Measurements from ENCODE around the gene MAIP1.

The MAIP1 gene

GRCh38 chr2:199928626-199929025 lies 26.8 kb upstream of the MAIP1 start:
- Histone ChIP-seq H3K36me3 (replicated peaks) (peaks cover 49% of the 10 kb centered on the region), H3K4me3 (no peak overlapping the region), H3K4me1 (peaks cover 20% of the 10 kb centered on the region), H3K9me3 (no peaks in the 10 kb centered on the region), H3K27me3 (ENCODE audit: low read depth) (no peaks in the 10 kb centered on the region)
- in situ Hi-C loops (cut with MboI; ENCODE audit: low sequenced_read_pairs) = no loop called here
- peak in 1 of 2 experiments; percentile 24 for DNase-seq (ENCODE audit: low spot score in 2 of 2)

GRCh38 chr2:199929262-199929661 lies 26.1 kb upstream of the MAIP1 start:
- no peak for DNase-seq (ENCODE audit: low spot score in 2 of 2)
- H3K4me3 ChIP-seq = no peak overlapping the region
- H3K36me3 ChIP-seq (replicated peaks) = peaks cover 55% of the 10 kb centered on the region
- in situ Hi-C loops (cut with MboI; ENCODE audit: low sequenced_read_pairs) = no loop called here
- peaks cover 17% of the 10 kb centered on the region for H3K4me1 ChIP-seq
- no peaks in the 10 kb centered on the region for H3K27me3 ChIP-seq (ENCODE audit: low read depth)
- H3K9me3 ChIP-seq = no peaks in the 10 kb centered on the region

GRCh38 chr2:199932312-199932855 lies 23.0 kb upstream of the MAIP1 start:
- H3K4me1 ChIP-seq = peaks cover 17% of the 10 kb centered on the region
- H3K9me3 ChIP-seq = no peaks in the 10 kb centered on the region
- peaks cover 50% of the 10 kb centered on the region for H3K36me3 ChIP-seq (replicated peaks)
- in situ Hi-C loops (cut with MboI; ENCODE audit: low sequenced_read_pairs) = no loop called here
- no peak for DNase-seq (ENCODE audit: low spot score in 2 of 2)
- no peak overlapping the region for H3K4me3 ChIP-seq
- no peaks in the 10 kb centered on the region for H3K27me3 ChIP-seq (ENCODE audit: low read depth)

- Histone ChIP-seq H3K36me3 (replicated peaks) (peaks cover 53% of the 10 kb centered on the region), H3K4me3 (no peak overlapping the region), H3K9me3 (no peaks in the 10 kb centered on the region), H3K4me1 (peaks cover 7% of the 10 kb centered on the region), H3K27me3 (ENCODE audit: low read depth) (no peaks in the 10 kb centered on the region)
- in situ Hi-C loops (cut with MboI; ENCODE audit: low sequenced_read_pairs) = no loop called here
- no peak for DNase-seq (ENCODE audit: low spot score in 2 of 2)
These were observed 21.9 kb upstream of the MAIP1 start for GRCh38 chr2:199933466-199933865.

- in situ Hi-C loops (cut with MboI; ENCODE audit: low sequenced_read_pairs) = no loop called here
- no peaks in the 10 kb centered on the region for H3K27me3 ChIP-seq (ENCODE audit: low read depth)
- no peak for DNase-seq (ENCODE audit: low spot score in 2 of 2)
- no peak overlapping the region for H3K4me3 ChIP-seq
- H3K9me3 ChIP-seq = no peaks in the 10 kb centered on the region
- H3K4me1 ChIP-seq = no peaks in the 10 kb centered on the region
- peaks cover 58% of the 10 kb centered on the region for H3K36me3 ChIP-seq (replicated peaks)
These were observed 18.8 kb upstream of the MAIP1 start for GRCh38 chr2:199936554-199936953.

GRCh38 chr2:199940373-199940772 lies 15.0 kb upstream of the MAIP1 start:
- in situ Hi-C loops (cut with MboI; ENCODE audit: low sequenced_read_pairs) = no loop called here
- no peaks in the 10 kb centered on the region for H3K9me3 ChIP-seq
- H3K4me3 ChIP-seq = no peak overlapping the region
- H3K4me1 ChIP-seq = no peaks in the 10 kb centered on the region
- no peaks in the 10 kb centered on the region for H3K27me3 ChIP-seq (ENCODE audit: low read depth)
- H3K36me3 ChIP-seq (replicated peaks) = peaks cover 56% of the 10 kb centered on the region
- DNase-seq (ENCODE audit: low spot score in 2 of 2) = peak in 1 of 2 experiments; percentile 47

GRCh38 chr2:199943373-199943772 lies 12.0 kb upstream of the MAIP1 start:
- Histone ChIP-seq H3K9me3 (no peaks in the 10 kb centered on the region), H3K36me3 (replicated peaks) (peaks cover 74% of the 10 kb centered on the region), H3K4me1 (no peaks in the 10 kb centered on the region), H3K27me3 (ENCODE audit: low read depth) (no peaks in the 10 kb centered on the region), H3K4me3 (no peak overlapping the region)
- DNase-seq (ENCODE audit: low spot score in 2 of 2) = no peak
- in situ Hi-C loops (cut with MboI; ENCODE audit: low sequenced_read_pairs) = no loop called here

GRCh38 chr2:199946196-199946595 lies 9.2 kb upstream of the MAIP1 start:
- in situ Hi-C loops (cut with MboI; ENCODE audit: low sequenced_read_pairs) = no loop called here
- Histone ChIP-seq H3K27me3 (ENCODE audit: low read depth) (no peaks in the 10 kb centered on the region), H3K4me1 (no peaks in the 10 kb centered on the region), H3K4me3 (no peak overlapping the region), H3K9me3 (no peaks in the 10 kb centered on the region), H3K36me3 (replicated peaks) (peaks cover 64% of the 10 kb centered on the region)
- no peak for DNase-seq (ENCODE audit: low spot score in 2 of 2)

- Histone ChIP-seq H3K4me1 (no peaks in the 10 kb centered on the region), H3K9me3 (no peaks in the 10 kb centered on the region), H3K27me3 (ENCODE audit: low read depth) (no peaks in the 10 kb centered on the region), H3K4me3 (no peak overlapping the region), H3K36me3 (replicated peaks) (peaks cover 64% of the 10 kb centered on the region)
- DNase-seq (ENCODE audit: low spot score in 2 of 2) = no peak
- in situ Hi-C loops (cut with MboI; ENCODE audit: low sequenced_read_pairs) = no loop called here
These were observed 8.5 kb upstream of the MAIP1 start for GRCh38 chr2:199946836-199947235.

- in situ Hi-C loops (cut with MboI; ENCODE audit: low sequenced_read_pairs) = loop anchor here (10.0 kb wide), 1 partner anchor 864 kb away; the partner anchor contains the start of gene BZW1
- Histone ChIP-seq H3K36me3 (replicated peaks) (peaks cover 44% of the 10 kb centered on the region), H3K4me3 (no peak overlapping the region), H3K27me3 (ENCODE audit: low read depth) (no peaks in the 10 kb centered on the region), H3K9me3 (no peaks in the 10 kb centered on the region), H3K4me1 (peaks cover 5% of the 10 kb centered on the region; the same call in 1 of the 2 replicates)
- DNase-seq (ENCODE audit: low spot score in 2 of 2) = no peak
These were observed 5.0 kb upstream of the MAIP1 start for GRCh38 chr2:199950396-199950795.

- no peaks in the 10 kb centered on the region for H3K9me3 ChIP-seq
- H3K36me3 ChIP-seq (replicated peaks) = peaks cover 41% of the 10 kb centered on the region
- no peak for DNase-seq (ENCODE audit: low spot score in 2 of 2)
- no peak overlapping the region for H3K4me3 ChIP-seq
- in situ Hi-C loops (cut with MboI; ENCODE audit: low sequenced_read_pairs) = loop anchor here (10.0 kb wide), 1 partner anchor 864 kb away; the partner anchor contains the start of gene BZW1
- peaks cover 5% of the 10 kb centered on the region; the same call in 1 of the 2 replicates for H3K4me1 ChIP-seq
- H3K27me3 ChIP-seq (ENCODE audit: low read depth) = no peaks in the 10 kb centered on the region
These were observed 4.4 kb upstream of the MAIP1 start for GRCh38 chr2:199951023-199951422.

- no peaks in the 10 kb centered on the region for H3K9me3 ChIP-seq
- DNase-seq (ENCODE audit: low spot score in 2 of 2) = peak in 1 of 2 experiments; percentile 63
- H3K4me1 ChIP-seq = peaks cover 10% of the 10 kb centered on the region
- in situ Hi-C loops (cut with MboI; ENCODE audit: low sequenced_read_pairs) = loop anchor here (10.0 kb wide), 1 partner anchor 860 kb away; the partner anchor contains the start of gene BZW1
- peak overlapping the region; percentile 89 for H3K4me3 ChIP-seq
- H3K36me3 ChIP-seq (replicated peaks) = peaks cover 22% of the 10 kb centered on the region
- no peaks in the 10 kb centered on the region for H3K27me3 ChIP-seq (ENCODE audit: low read depth)
These were observed 409 bp upstream of the MAIP1 start for GRCh38 chr2:199955007-199955338.

- no peaks in the 10 kb centered on the region for H3K27me3 ChIP-seq (ENCODE audit: low read depth)
- peak overlapping the region; percentile 89 for H3K4me3 ChIP-seq
- no peaks in the 10 kb centered on the region for H3K9me3 ChIP-seq
- peaks cover 10% of the 10 kb centered on the region for H3K4me1 ChIP-seq
- H3K36me3 ChIP-seq (replicated peaks) = peaks cover 27% of the 10 kb centered on the region
- in situ Hi-C loops (cut with MboI; ENCODE audit: low sequenced_read_pairs) = loop anchor here (10.0 kb wide), 1 partner anchor 859 kb away; the partner anchor contains the start of gene BZW1
- no peak for DNase-seq (ENCODE audit: low spot score in 2 of 2)
These were observed 639 bp downstream of the MAIP1 start for GRCh38 chr2:199956062-199956380.

- in situ Hi-C loops (cut with MboI; ENCODE audit: low sequenced_read_pairs) = loop anchor here (10.0 kb wide), 1 partner anchor 857 kb away; the partner anchor contains the start of gene BZW1
- H3K27me3 ChIP-seq (ENCODE audit: low read depth) = no peaks in the 10 kb centered on the region
- no peaks in the 10 kb centered on the region for H3K9me3 ChIP-seq
- peaks cover 40% of the 10 kb centered on the region for H3K36me3 ChIP-seq (replicated peaks)
- peaks cover 10% of the 10 kb centered on the region for H3K4me1 ChIP-seq
- no peak for DNase-seq (ENCODE audit: low spot score in 2 of 2)
- no peak overlapping the region for H3K4me3 ChIP-seq
These were observed 2.6 kb downstream of the MAIP1 start for GRCh38 chr2:199958014-199958413.

GRCh38 chr2:199962203-199962602 lies 6.8 kb downstream of the MAIP1 start:
- in situ Hi-C loops (cut with MboI; ENCODE audit: low sequenced_read_pairs) = no loop called here
- no peak overlapping the region for H3K4me3 ChIP-seq
- H3K9me3 ChIP-seq = no peaks in the 10 kb centered on the region
- H3K36me3 ChIP-seq (replicated peaks) = peaks cover 50% of the 10 kb centered on the region
- DNase-seq (ENCODE audit: low spot score in 2 of 2) = no peak
- peaks cover 3% of the 10 kb centered on the region; the same call in 1 of the 2 replicates for H3K4me1 ChIP-seq
- no peaks in the 10 kb centered on the region for H3K27me3 ChIP-seq (ENCODE audit: low read depth)

All from HAP-1 (cell line).